ELF-1 (cell line): ENCODE results near the gene HEATR5B.
"Not testable (repeated sequence)": the region's sequence is repeated elsewhere in the genome, so short reads cannot be mapped to it uniquely, and the experiment has no call there.

ENCODE experiments used
- DNase-seq: peaks from one replicate; pipeline ENCODE4 v3.0.0-alpha.2; 2016; ENCODE audit warnings: low read depth, low spot score

Gene HEATR5B

DNA sequence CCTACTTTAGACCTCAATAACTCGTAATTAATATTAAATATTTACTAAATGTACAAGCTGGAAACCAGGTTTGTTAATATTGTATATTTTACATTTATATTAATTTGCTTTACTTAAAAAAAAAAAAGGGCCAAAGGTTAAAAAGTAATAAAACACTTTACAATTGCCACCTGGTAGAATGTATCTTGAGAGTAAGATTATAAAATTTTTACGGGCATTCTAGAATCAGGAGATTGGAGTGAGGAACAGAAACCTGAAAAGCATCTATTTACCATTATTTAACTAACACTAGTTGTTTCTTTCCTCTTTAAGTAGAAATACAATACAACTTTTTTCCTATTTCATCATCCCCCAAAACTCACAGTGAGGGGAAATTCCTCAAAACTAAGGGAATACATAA, 102.3 kb downstream of the HEATR5B start:
- DNase-seq: no peak

DNA sequence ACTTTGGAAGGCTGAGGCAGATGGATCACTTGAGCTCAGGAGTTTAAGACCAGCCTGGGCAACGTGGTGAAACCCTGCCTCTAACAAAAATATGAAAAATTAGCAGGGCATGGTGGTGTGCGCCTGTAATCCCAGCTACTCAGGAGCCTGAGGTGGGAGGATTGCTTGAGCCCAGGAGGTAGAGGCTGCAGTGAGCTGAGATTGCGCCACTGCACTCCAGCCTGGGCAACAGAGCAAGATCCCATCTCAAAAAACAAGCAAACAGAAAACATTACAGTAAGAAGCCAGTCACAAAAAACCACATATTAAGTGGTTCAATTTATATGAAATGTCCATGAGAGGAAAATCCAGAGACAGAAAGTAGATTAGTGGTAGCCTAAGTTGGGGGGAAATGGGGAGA, 105.2 kb downstream of the HEATR5B start:
- not testable (repeated sequence) for DNase-seq

DNA sequence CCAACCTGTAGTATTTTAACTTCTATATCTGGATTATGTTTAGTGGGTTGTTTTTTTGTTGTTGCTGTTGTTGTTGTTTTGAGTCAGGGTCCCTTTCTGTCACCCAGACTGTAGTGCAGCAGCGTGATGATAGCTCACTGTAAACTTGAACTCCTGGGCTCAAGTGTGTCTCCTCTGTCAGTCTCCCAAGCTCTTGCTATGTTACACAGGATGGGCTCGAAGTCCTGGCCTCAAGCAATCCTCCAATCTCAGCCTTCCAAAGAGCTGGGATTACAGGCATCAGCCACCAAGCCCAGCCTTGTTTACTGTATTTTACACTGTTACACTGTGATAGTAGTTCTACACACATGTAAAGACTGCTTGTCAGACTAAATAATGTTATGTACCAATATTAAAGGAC, 108.1 kb downstream of the HEATR5B start:
- DNase-seq: no peak

- no peak for DNase-seq
These were observed 108.9 kb downstream of the HEATR5B start for GRCh38 chr2:36975306-36975705.

GRCh38 chr2:36973320-36973719, 110.9 kb downstream of the HEATR5B start:
- DNase-seq: no peak

- DNase-seq: no peak
These were observed 112.2 kb downstream of the HEATR5B start for GRCh38 chr2:36971990-36972389.

GRCh38 chr2:36967236-36967876, 116.8 kb downstream of the HEATR5B start:
- DNase-seq: no peak

GRCh38 chr2:36966370-36967235, 117.6 kb downstream of the HEATR5B start, which contains the start of gene STRN:
TSS of gene STRN (minus strand) at chr2:36966536. CDS start at chr2:36966463, 73 bp downstream.
- peak; percentile 97 for DNase-seq

DNA sequence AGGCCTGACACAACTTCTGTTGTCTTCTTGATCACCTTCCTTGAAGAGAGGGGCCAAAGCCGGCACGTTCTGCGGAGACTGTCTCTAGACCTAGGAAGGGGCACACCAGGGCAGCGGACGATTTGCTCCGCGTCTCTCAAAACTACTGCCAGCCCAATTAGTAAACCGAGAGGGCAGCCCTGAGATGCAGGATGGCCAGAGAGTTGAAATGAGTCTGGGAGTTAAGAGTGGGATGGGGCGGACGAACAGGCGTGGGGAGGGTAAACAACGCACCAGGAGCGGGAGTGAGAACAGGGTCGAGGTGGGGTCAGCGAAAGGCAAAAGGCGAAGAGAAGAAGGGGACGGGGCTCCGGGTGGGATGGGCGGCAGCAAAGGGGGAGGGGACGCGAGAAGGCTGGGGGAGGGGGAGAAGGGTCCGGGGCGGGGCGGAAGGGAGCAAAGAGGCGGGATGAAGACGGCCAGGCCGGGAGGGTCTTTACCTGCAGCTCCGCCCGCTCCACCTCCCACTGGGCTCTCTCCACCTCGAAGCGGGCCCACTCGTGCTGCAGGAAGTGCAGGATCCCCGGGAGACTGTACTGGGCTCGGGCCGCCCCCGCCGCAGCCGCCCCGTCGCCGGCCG, 118.3 kb downstream of the HEATR5B start:
- DNase-seq: peak; percentile 80

- no peak for DNase-seq
These were observed 119.0 kb downstream of the HEATR5B start for GRCh38 chr2:36965206-36965605.

GRCh38 chr2:36964496-36965058, 119.6 kb downstream of the HEATR5B start:
- no peak for DNase-seq

DNA sequence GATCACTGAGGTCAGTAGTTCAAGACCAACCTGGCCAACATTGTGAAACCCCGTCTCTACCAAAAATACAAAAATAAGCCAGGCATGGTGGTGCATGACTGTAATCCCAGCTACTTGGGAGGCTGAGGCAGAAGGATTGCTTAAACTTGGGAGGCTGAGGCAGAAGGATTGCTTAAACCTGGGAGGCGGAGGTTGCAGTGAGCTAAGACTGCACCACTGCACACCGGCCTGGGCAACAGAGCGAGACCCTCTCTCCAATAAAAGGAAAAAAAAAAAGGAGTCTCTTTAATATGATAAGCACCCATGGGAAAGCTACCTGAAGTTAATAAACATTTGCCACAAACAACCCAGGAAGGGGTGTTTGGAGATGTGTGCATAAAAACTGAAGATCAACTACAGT, 120.4 kb downstream of the HEATR5B start:
- DNase-seq: no peak

DNA sequence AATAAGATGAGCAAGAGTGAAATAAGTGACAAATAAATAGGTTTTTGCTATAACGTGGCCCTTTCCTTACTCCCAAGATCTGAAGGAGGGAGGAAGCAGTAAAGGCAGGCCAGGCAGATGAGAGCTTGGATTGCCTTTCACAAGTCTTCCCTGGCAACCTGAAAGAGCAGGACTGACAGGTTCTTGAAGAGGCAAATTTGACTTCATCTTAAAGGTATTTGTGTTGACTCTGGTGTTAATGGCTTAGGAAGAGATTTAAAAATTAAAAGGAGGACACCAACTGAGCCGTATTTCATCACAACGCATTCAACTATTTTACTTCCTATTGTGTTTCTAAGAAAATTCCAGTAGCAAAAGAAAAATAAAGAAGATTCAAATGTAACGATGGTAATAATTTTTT, 121.1 kb downstream of the HEATR5B start:
- DNase-seq: peak; percentile 67

GRCh38 chr2:36960773-36961172, 123.4 kb downstream of the HEATR5B start:
- DNase-seq: no peak

GRCh38 chr2:36960005-36960675, 124.0 kb downstream of the HEATR5B start:
- no peak for DNase-seq

DNA sequence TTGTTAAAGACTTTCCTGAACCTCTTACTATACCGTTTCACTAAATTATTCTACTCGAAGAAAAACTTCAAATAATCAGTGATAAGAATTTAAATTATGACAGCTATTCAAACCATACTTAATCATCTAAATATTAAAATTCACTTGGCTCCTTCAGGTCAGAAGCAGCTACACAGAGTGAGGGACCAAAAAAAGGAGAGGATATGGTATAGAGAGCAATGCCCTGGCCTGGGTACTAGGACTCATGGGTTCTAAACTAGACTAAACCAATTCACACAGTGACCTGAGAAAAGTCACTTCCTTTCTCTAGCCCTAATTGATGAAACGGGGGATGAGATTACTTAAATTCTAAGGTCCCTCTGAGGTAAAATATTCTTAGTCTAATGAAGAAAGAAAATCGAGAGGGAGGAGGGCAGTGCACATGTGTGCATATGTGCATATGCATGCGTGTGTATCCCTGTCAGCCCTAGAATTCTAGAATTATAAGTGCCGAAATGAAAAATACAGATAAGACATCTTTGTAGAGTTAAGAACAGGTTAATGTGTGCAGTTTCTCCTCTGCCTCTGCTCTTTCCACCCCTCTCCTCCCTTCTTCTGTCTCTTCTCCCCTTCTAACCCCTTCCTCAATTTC, 129.1 kb downstream of the HEATR5B start:
- DNase-seq: no peak

- no peak for DNase-seq
These were observed 131.4 kb downstream of the HEATR5B start for GRCh38 chr2:36952748-36953197.

DNA sequence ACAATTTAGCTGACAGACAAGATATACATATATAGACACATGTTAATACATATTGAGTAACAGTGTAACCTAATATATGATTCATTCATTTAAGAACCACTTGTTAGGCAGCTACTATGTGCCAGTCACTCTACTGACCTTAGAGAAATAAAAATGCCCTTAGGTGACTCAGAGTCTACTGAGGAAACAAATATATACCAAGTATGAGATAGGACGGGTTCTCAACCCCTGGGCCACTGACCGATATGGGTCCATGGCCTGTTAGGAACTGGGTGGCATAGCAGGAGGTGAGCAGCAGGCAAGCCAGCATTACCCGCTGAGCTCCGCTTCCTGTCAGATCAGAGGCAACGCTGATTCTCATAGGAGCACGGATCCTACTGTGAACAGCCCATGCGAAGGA, 132.6 kb downstream of the HEATR5B start:
- no peak for DNase-seq

- no peak for DNase-seq
These were observed 133.1 kb downstream of the HEATR5B start for GRCh38 chr2:36951027-36951518.

- DNase-seq: no peak
These were observed 134.3 kb downstream of the HEATR5B start for GRCh38 chr2:36949845-36950244.

DNA sequence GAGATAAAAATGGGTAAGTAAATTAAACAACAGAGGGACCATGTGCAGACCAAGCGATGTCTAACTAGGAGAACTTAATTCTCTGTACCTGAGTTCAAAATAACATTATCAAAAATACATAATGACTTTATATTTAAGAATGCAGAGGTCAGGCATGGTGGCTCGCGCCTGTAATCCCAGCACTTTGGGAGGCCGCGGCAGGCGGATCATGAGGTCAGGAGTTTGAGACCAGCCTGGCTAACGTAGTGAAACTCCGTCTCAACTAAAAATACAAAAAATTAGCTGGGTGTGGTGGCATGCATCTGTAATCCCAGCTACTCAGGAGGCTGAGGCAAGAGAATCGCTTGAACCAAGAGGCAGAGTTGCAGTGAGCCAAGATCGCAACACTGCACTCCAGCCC, 138.9 kb downstream of the HEATR5B start:
- DNase-seq: not testable (repeated sequence)
